DOHH2 (cell line): ENCODE results near the gene SNX3.

ENCODE experiments used
- H3F3A ChIP-seq: fragments of 200-600 bp; sonication (generic), shearing (Covaris generic); 2 replicates; pipeline ENCODE4 v1.6.0; 2016; ENCODE audit warnings: antibody characterized with exemption, mild to moderate bottlenecking; ENCODE audit not compliant: control insufficient read depth, insufficient read depth
- H3K27ac ChIP-seq: fragments of 200-600 bp; sonication (generic); 2 replicates; pipeline ENCODE4 v1.5.1; 2014; ENCODE audit warnings: low read depth, mild to moderate bottlenecking, low read length, moderate library complexity
- H3K27me3 ChIP-seq: fragments of 200-600 bp; sonication (generic); 2 replicates; pipeline ENCODE4 v1.6.1; 2014; ENCODE audit warnings: mild to moderate bottlenecking, low read length, mixed read lengths; ENCODE audit not compliant: control insufficient read depth
- H3K36me3 ChIP-seq: fragments of 200-600 bp; sonication (generic); 2 replicates; pipeline ENCODE4 v1.6.1; 2014; ENCODE audit warnings: mild to moderate bottlenecking, low read length, moderate library complexity, mixed read lengths; ENCODE audit not compliant: control insufficient read depth
- H3K4me1 ChIP-seq: fragments of 200-600 bp; sonication (generic); 2 replicates; pipeline ENCODE4 v1.6.1; 2014; ENCODE audit warnings: mild to moderate bottlenecking, low read length, mixed read lengths; ENCODE audit not compliant: control insufficient read depth
- H3K4me2 ChIP-seq: fragments of 200-600 bp; sonication (generic); 2 replicates; pipeline ENCODE4 v1.6.0; 2014; ENCODE audit warnings: mild to moderate bottlenecking, low read length, moderate library complexity
- H3K4me3 ChIP-seq: fragments of 200-600 bp; sonication (generic); 2 replicates; pipeline ENCODE4 v1.5.1; 2014; ENCODE audit warnings: mild to moderate bottlenecking, low read length, mixed read lengths
- H3K79me2 ChIP-seq: fragments of 200-600 bp; sonication (generic); 2 replicates; pipeline ENCODE4 v1.6.1; 2014; ENCODE audit warnings: mild to moderate bottlenecking, low read length, mixed read lengths; ENCODE audit not compliant: control insufficient read depth
- H3K9me2 ChIP-seq: fragments of 200-600 bp; sonication (generic); replicated peaks from 2 replicates; pipeline ENCODE4 v1.6.1; 2014; ENCODE audit warnings: mild to moderate bottlenecking, low read length, mixed read lengths; ENCODE audit not compliant: control insufficient read depth
- H3K9me3 ChIP-seq: fragments of 200-600 bp; sonication (generic); 2 replicates; pipeline ENCODE4 v1.6.1; 2014; ENCODE audit warnings: antibody characterized with exemption, low read length, mixed read lengths; ENCODE audit not compliant: control insufficient read depth, insufficient read depth
- H4K20me1 ChIP-seq: fragments of 200-600 bp; sonication (generic); 2 replicates; pipeline ENCODE4 v1.6.0; 2014; ENCODE audit warnings: low read depth, mild to moderate bottlenecking, antibody characterized with exemption, low read length, moderate library complexity; ENCODE audit not compliant: control insufficient read depth, insufficient read depth
- CTCF ChIP-seq: fragments of 200-600 bp; sonication (generic); IDR thresholded peaks from one replicate; pipeline ENCODE4 v1.5.1; 2014; ENCODE audit warnings: antibody characterized with exemption, mild to moderate bottlenecking, low read depth, low read length; ENCODE audit not compliant: poor library complexity, severe bottlenecking
- EZH2phosphoT487 ChIP-seq: fragments of 200-600 bp; sonication (generic); IDR thresholded peaks from 2 replicates; pipeline ENCODE4 v1.6.1; 2017; ENCODE audit warnings: borderline replicate concordance, mild to moderate bottlenecking, antibody characterized with exemption, low read length, moderate library complexity, mixed read lengths

The SNX3 gene

GRCh38 chr6:108180776-108181175 lies 80.1 kb downstream of the SNX3 start:
- no peaks in the 10 kb centered on the region for H3K36me3 ChIP-seq
- no peaks in the 10 kb centered on the region for H3F3A ChIP-seq
- H3K4me3 ChIP-seq, result no peak overlapping the region
- no peaks in the 10 kb centered on the region for H3K79me2 ChIP-seq
- H3K4me2 ChIP-seq, result no peak overlapping the region
- peaks cover 14% of the 10 kb centered on the region for H3K4me1 ChIP-seq
- no peak overlapping the region for H3K27ac ChIP-seq
- TF ChIP-seq EZH2phosphoT487 (no peak), CTCF (no peak)
- peaks cover 2% of the 10 kb centered on the region; the same call in 1 of the 2 replicates for H3K27me3 ChIP-seq
- no peaks in the 10 kb centered on the region for H3K9me2 ChIP-seq
- H3K9me3 ChIP-seq, result no peaks in the 10 kb centered on the region
- no peaks in the 10 kb centered on the region for H4K20me1 ChIP-seq

GRCh38 chr6:108180266-108180665 lies 80.6 kb downstream of the SNX3 start:
- Histone ChIP-seq H3K36me3 (no peaks in the 10 kb centered on the region), H3K4me1 (peaks cover 14% of the 10 kb centered on the region), H3K4me3 (no peak overlapping the region), H3K9me3 (no peaks in the 10 kb centered on the region), H3K27ac (no peak overlapping the region), H3K79me2 (no peaks in the 10 kb centered on the region), H3K4me2 (no peak overlapping the region), H4K20me1 (no peaks in the 10 kb centered on the region), H3K27me3 (no peaks in the 10 kb centered on the region), H3K9me2 (no peaks in the 10 kb centered on the region), H3F3A (no peaks in the 10 kb centered on the region)
- TF ChIP-seq CTCF (no peak), EZH2phosphoT487 (no peak)

GRCh38 chr6:108179741-108180140 lies 81.1 kb downstream of the SNX3 start:
- Histone ChIP-seq H3K4me3 (no peak overlapping the region), H3K36me3 (no peaks in the 10 kb centered on the region), H3K4me1 (peaks cover 14% of the 10 kb centered on the region), H3K27me3 (no peaks in the 10 kb centered on the region), H3K79me2 (no peaks in the 10 kb centered on the region), H3K9me3 (no peaks in the 10 kb centered on the region), H3K27ac (no peak overlapping the region), H3K4me2 (no peak overlapping the region), H3K9me2 (no peaks in the 10 kb centered on the region), H4K20me1 (no peaks in the 10 kb centered on the region), H3F3A (no peaks in the 10 kb centered on the region)
- no peak for TF ChIP-seq EZH2phosphoT487
- TF ChIP-seq CTCF, result no peak
